Keratinocyte (primary cell): Measurements from ENCODE around the gene NUMB. TPM values are rescaled to one million over a fixed set of nuclear protein-coding genes. Genes with fewer than 3 reads are reported as not detected.

ENCODE experiments used
- DNase-seq: peaks from one replicate; pipeline ENCODE4 v3.0.0-alpha.2; 2011; ENCODE audit warnings: low read depth, missing footprints, low spot score
- FAIRE-seq: peaks from 2 replicates; lab custom pipeline; 2011; peaks lifted over from hg19 to GRCh38; lab: Jason Lieb, UNC
- H2AFZ ChIP-seq: 2 replicates; pipeline ENCODE4 v1.6.0; 2012; ENCODE audit warnings: low read length, control low read depth, inconsistent platforms; ENCODE audit not compliant: control insufficient read depth
- H3K27ac ChIP-seq: 2 replicates; pipeline ENCODE4 v1.5.1; 2011; ENCODE audit warnings: low read length; ENCODE audit not compliant: control insufficient read depth, insufficient read depth
- H3K27me3 ChIP-seq: 3 replicates; pipeline ENCODE4 v1.6.0; 2011; ENCODE audit warnings: low read length; ENCODE audit not compliant: control insufficient read depth, insufficient read depth; ENCODE audit errors: extremely low read depth
- H3K36me3 ChIP-seq, 2 experiments: 2 replicates in 1 of 2; 3 replicates in 1 of 2; pipeline ENCODE4 v1.5.1; 2011; ENCODE audit warnings: low read length in 2 of 2, mild to moderate bottlenecking in 1 of 2; ENCODE audit not compliant: control insufficient read depth in 2 of 2, insufficient read depth in 2 of 2; ENCODE audit errors: extremely low read depth in 1 of 2
- H3K4me1 ChIP-seq: 3 replicates; pipeline ENCODE4 v1.5.1; 2011; ENCODE audit warnings: low read length; ENCODE audit not compliant: control insufficient read depth, insufficient read depth; ENCODE audit errors: extremely low read depth
- H3K4me2 ChIP-seq: 3 replicates; pipeline ENCODE4 v1.6.0; 2011; ENCODE audit warnings: low read depth, low read length; ENCODE audit not compliant: control insufficient read depth, insufficient read depth; ENCODE audit errors: extremely low read depth
- H3K4me3 ChIP-seq, 3 experiments: fragments of 200-600 bp in 1 of 3; sonication (generic) in 1 of 3; 2 replicates in 2 of 3; 3 replicates in 1 of 3; pipeline ENCODE4 v1.5.1; 2011 to 2016; ENCODE audit warnings: low read length in 3 of 3, mild to moderate bottlenecking in 3 of 3, control low read depth in 2 of 3, inconsistent platforms in 1 of 3, low read depth in 1 of 3, mixed read lengths in 1 of 3, mixed run types in 1 of 3, moderate library complexity in 1 of 3; ENCODE audit not compliant: control insufficient read depth in 2 of 3, insufficient read depth in 2 of 3; ENCODE audit errors: extremely low read depth in 1 of 3
- H3K79me2 ChIP-seq: 2 replicates; pipeline ENCODE4 v1.6.0; 2012; ENCODE audit warnings: low read length; ENCODE audit not compliant: control insufficient read depth, insufficient read depth
- H3K9ac ChIP-seq: 3 replicates; pipeline ENCODE4 v1.6.0; 2011; ENCODE audit warnings: low read length; ENCODE audit not compliant: control insufficient read depth, insufficient read depth; ENCODE audit errors: extremely low read depth
- H3K9me1 ChIP-seq: 3 replicates; pipeline ENCODE4 v1.6.0; 2011; ENCODE audit warnings: low read length; ENCODE audit not compliant: control insufficient read depth, insufficient read depth; ENCODE audit errors: extremely low read depth
- H3K9me3 ChIP-seq: 2 replicates; pipeline ENCODE4 v1.5.1; 2012; ENCODE audit warnings: low read depth, low read length; ENCODE audit not compliant: control insufficient read depth
- H4K20me1 ChIP-seq: 3 replicates; pipeline ENCODE4 v1.6.0; 2011; ENCODE audit warnings: low read length; ENCODE audit not compliant: control insufficient read depth, insufficient read depth; ENCODE audit errors: extremely low read depth
- CTCF ChIP-seq, 3 experiments: IDR thresholded peaks in 1 of 3; conservative IDR thresholded peaks in 1 of 3; optimal IDR thresholded peaks in 1 of 3; 2 replicates in 2 of 3; 3 replicates in 1 of 3; pipeline versions ENCODE3 to v1.5.1; 2011; ENCODE audit warnings: low read length in 3 of 3, mild to moderate bottlenecking in 3 of 3, moderate library complexity in 2 of 3, control low read depth in 1 of 3, inconsistent platforms in 1 of 3; ENCODE audit not compliant: insufficient read depth in 2 of 3; ENCODE audit errors: extremely low read depth in 1 of 3
- EZH2 ChIP-seq: IDR thresholded peaks from one replicate; pipeline ENCODE4 v1.6.1; 2012; ENCODE audit warnings: inconsistent platforms, mild to moderate bottlenecking, low read length, moderate library complexity
- dilution Hi-C: fragments of 300-500 bp; cut with MboI; formaldehyde crosslinking; loops from one replicate; pipeline ENCODE4 v1.7.0; 2020; ENCODE audit warnings: low sequenced_read_pairs; ENCODE audit not compliant: extremely low pct_ligation_motif_present
- polyA plus RNA-seq, 5 experiments: library from polyadenylated mRNA; depleted of rRNA in 3 of 5; stranded (reverse) in 3 of 5; stranded (forward) in 1 of 5; unstranded in 1 of 5; fragments of >200 nt; gene quantifications; 1 replicate in 1 of 5; 2 replicates in 3 of 5; 3 replicates in 1 of 5; pipeline versions ENCODE4 v1.2.1 to v1.2.3, GENCODE V29; 2011 to 2012; ENCODE audit warnings: missing spikeins in 2 of 5, low read depth in 1 of 5, low replicate concordance in 1 of 5

Gene NUMB
- polyA plus RNA-seq, 1 donor (not counting 4 experiments of a cell fraction or from before 2014, with no cell fraction given) = 110 TPM

- Histone ChIP-seq H3K4me1 (no peaks in the 10 kb centered on the region), H3K79me2 (peaks cover 41% of the 10 kb centered on the region), H3K27me3 (no peaks in the 10 kb centered on the region), H2AFZ (no peak overlapping the region), H3K36me3 (peaks cover 3 to 7% of the 10 kb centered on the region in 2 experiments), H3K9me3 (no peaks in the 10 kb centered on the region), H3K27ac (no peak overlapping the region), H3K9ac (no peak overlapping the region), H3K9me1 (no peaks in the 10 kb centered on the region), H4K20me1 (peaks cover 3% of the 10 kb centered on the region), H3K4me3 (no peak overlapping the region), H3K4me2 (no peak overlapping the region)
- TF ChIP-seq EZH2 = no peak
- dilution Hi-C loops = no loop called here
- FAIRE-seq = no peak
- DNase-seq = no peak
These were observed 55.8 kb downstream of the NUMB start for GRCh38 chr14:73402579-73402978.

- Histone ChIP-seq H3K4me2 (no peak overlapping the region), H3K9ac (no peak overlapping the region), H3K4me1 (no peaks in the 10 kb centered on the region), H3K4me3 (no peak overlapping the region), H4K20me1 (peaks cover 3% of the 10 kb centered on the region), H3K27ac (no peak overlapping the region), H3K36me3 (peaks cover 0 to 3% of the 10 kb centered on the region in 2 experiments), H2AFZ (no peak overlapping the region), H3K27me3 (no peaks in the 10 kb centered on the region), H3K9me1 (no peaks in the 10 kb centered on the region), H3K9me3 (no peaks in the 10 kb centered on the region), H3K79me2 (peaks cover 48% of the 10 kb centered on the region)
- no peak for FAIRE-seq
- TF ChIP-seq EZH2 = no peak
- TF ChIP-seq CTCF (optimal IDR thresholded peaks at IDR 0.05 in 1 of 3, IDR thresholded peaks at IDR 0.05 in 1 of 3, conservative IDR thresholded peaks at IDR 0.05 in 1 of 3; ENCODE audit: extremely low read depth in 1 of 3, insufficient read depth in 2 of 3, low read length in 3 of 3) = no peak
- DNase-seq = no peak
- dilution Hi-C loops = no loop called here
These were observed 60.5 kb downstream of the NUMB start for GRCh38 chr14:73397810-73398209.

GRCh38 chr14:73394317-73394716 lies 64.0 kb downstream of the NUMB start:
- Histone ChIP-seq H3K4me1 (no peaks in the 10 kb centered on the region), H3K36me3 (peaks cover 0 to 1% of the 10 kb centered on the region in 2 experiments), H3K27me3 (no peaks in the 10 kb centered on the region), H3K4me2 (no peak overlapping the region), H3K9me3 (no peaks in the 10 kb centered on the region), H3K79me2 (peaks cover 27% of the 10 kb centered on the region), H3K9me1 (no peaks in the 10 kb centered on the region), H3K9ac (no peak overlapping the region), H3K27ac (no peak overlapping the region), H2AFZ (no peak overlapping the region), H4K20me1 (peaks cover 3% of the 10 kb centered on the region), H3K4me3 (no peak overlapping the region)
- DNase-seq (no peak), FAIRE-seq (no peak)
- TF ChIP-seq EZH2 = no peak
- no peak for TF ChIP-seq CTCF (optimal IDR thresholded peaks at IDR 0.05 in 1 of 3, IDR thresholded peaks at IDR 0.05 in 1 of 3, conservative IDR thresholded peaks at IDR 0.05 in 1 of 3; ENCODE audit: extremely low read depth in 1 of 3, insufficient read depth in 2 of 3, low read length in 3 of 3)
- dilution Hi-C loops = no loop called here
